OCI-LY7 (cell line): ENCODE data around the gene CORO1C. TPM values are rescaled to one million over a fixed set of nuclear protein-coding genes. Genes with fewer than 3 reads are reported as not detected.
"Not testable (repeated sequence)": the region's sequence is repeated elsewhere in the genome, so short reads cannot be mapped to it uniquely, and the experiment has no call there.

ENCODE experiments used
- BruUV-seq: library from RNA; stranded (reverse); fragments of 400-500 nt; replicated peaks from 2 replicates; lab custom pipeline; 2021; lab: Mats Ljungman, UMichigan
- CTCF ChIA-PET: fragments of 300-600 bp; sonication (Branson Sonifier 250); formaldehyde crosslinking; loops from one replicate; lab custom pipeline; 2022; ENCODE audit warnings: antibody characterized with exemption; ENCODE audit not compliant: unreplicated experiment; lab: Charles Lee
- POLR2A ChIA-PET: fragments of 300-600 bp; sonication (Branson Sonifier 250); formaldehyde crosslinking; loops from one replicate; lab custom pipeline; 2022; ENCODE audit warnings: antibody characterized with exemption; lab: Charles Lee
- DNase-seq: peaks from one replicate; pipeline ENCODE4 v3.0.0-alpha.2; 2015; ENCODE audit warnings: low spot score
- H2AFZ ChIP-seq: fragments of 200-600 bp; sonication (generic), shearing (Covaris generic); 2 replicates; pipeline ENCODE4 v1.6.1; 2014; ENCODE audit warnings: mild to moderate bottlenecking, antibody characterized with exemption, low read length, moderate library complexity
- H3K27ac ChIP-seq: fragments of 200-600 bp; sonication (generic); 2 replicates; pipeline ENCODE4 v1.5.1; 2014; ENCODE audit warnings: mixed run types, low read depth, mild to moderate bottlenecking, moderate library complexity, low read length, inconsistent platforms; ENCODE audit not compliant: poor library complexity, severe bottlenecking
- H3K36me3 ChIP-seq: fragments of 200-600 bp; sonication (generic); 2 replicates; pipeline ENCODE4 v1.6.1; 2014; ENCODE audit warnings: mild to moderate bottlenecking, antibody characterized with exemption, low read length, moderate library complexity, mixed read lengths; ENCODE audit not compliant: insufficient read depth
- H3K4me1 ChIP-seq: fragments of 200-600 bp; sonication (generic); 2 replicates; pipeline ENCODE4 v1.5.1; 2014; ENCODE audit warnings: mild to moderate bottlenecking, low read length; ENCODE audit not compliant: insufficient read depth, poor library complexity, severe bottlenecking
- H3K4me2 ChIP-seq: fragments of 200-600 bp; sonication (generic); 2 replicates; pipeline ENCODE4 v1.6.1; 2014; ENCODE audit warnings: mild to moderate bottlenecking, low read length
- H3K4me3 ChIP-seq: fragments of 200-600 bp; sonication (generic); 2 replicates; pipeline ENCODE4 v1.5.1; 2014; ENCODE audit warnings: mild to moderate bottlenecking, low read depth, low read length; ENCODE audit not compliant: poor library complexity, severe bottlenecking
- H3K79me2 ChIP-seq: fragments of 200-600 bp; sonication (generic); 2 replicates; pipeline ENCODE4 v1.6.1; 2016; ENCODE audit warnings: low read depth, mild to moderate bottlenecking, low read length, moderate library complexity, mixed read lengths; ENCODE audit not compliant: insufficient read depth
- H3K9me2 ChIP-seq: fragments of 200-600 bp; sonication (generic); 2 replicates; pipeline ENCODE4 v1.6.1; 2016; ENCODE audit warnings: mild to moderate bottlenecking, low read length, mixed read lengths; ENCODE audit not compliant: insufficient read depth
- H3K9me3 ChIP-seq: fragments of 200-600 bp; sonication (generic); 2 replicates; pipeline ENCODE4 v1.6.1; 2014; ENCODE audit warnings: mild to moderate bottlenecking, mixed run types, low read length, mixed read lengths
- H4K20me1 ChIP-seq: fragments of 200-600 bp; sonication (generic); 2 replicates; pipeline ENCODE4 v1.6.1; 2014; ENCODE audit warnings: mild to moderate bottlenecking, antibody characterized with exemption, low read length, moderate library complexity, mixed read lengths; ENCODE audit not compliant: insufficient read depth
- EZH2phosphoT487 ChIP-seq: fragments of 200-600 bp; sonication (generic); IDR thresholded peaks from 2 replicates; pipeline ENCODE4 v1.6.1; 2018; ENCODE audit warnings: low read depth, borderline replicate concordance, mild to moderate bottlenecking, mixed run types, antibody characterized with exemption, low read length, moderate library complexity, mixed read lengths
- intact Hi-C: fragments of 100-400 bp; cut with micrococcal nuclease; formaldehyde crosslinking; loops from one replicate; pipeline ENCODE4 v1.10.0; 2022; ENCODE audit not compliant: unreplicated experiment
- total RNA-seq, 2 experiments: library from RNA; depleted of rRNA in 1 of 2; stranded (reverse); fragments of >200 nt in 1 of 2; shearing (Covaris generic) in 1 of 2; gene quantifications; 2 replicates each; pipeline ENCODE4 v1.2.3, GENCODE V29; 2014 to 2022
- TF ChIP-seq, protein P1 (sequence below): fragments of 200-600 bp; sonication (generic); conservative IDR thresholded peaks from 2 replicates; pipeline ENCODE4 v1.5.1; 2014; ENCODE audit warnings: mild to moderate bottlenecking, antibody characterized with exemption, low read length, moderate library complexity, mixed read lengths

Gene CORO1C
- total RNA-seq, 2 experiments from 2014 or later, result 74.7 to 148 TPM

DNA sequence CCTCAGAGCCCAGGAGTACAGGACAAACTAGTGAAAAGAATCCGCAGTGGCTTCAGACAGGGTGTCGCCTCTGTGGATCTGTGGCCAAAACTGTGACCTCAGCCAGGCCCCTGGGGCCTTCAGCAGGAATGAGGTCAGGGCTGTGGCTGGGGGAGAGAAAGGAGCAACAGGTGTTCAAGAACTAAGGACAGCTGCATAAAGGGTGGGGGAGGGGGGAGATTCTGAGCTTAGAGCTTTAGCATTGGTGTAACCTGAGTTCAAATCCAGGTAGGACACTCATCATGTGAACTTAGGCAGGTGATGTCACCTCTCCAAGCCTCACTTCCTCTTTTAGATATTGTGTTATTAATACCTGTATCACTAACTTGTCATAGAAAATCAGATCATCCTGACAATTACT, 40.9 kb upstream of the CORO1C start:
- Histone ChIP-seq H3K36me3 (no peaks in the 10 kb centered on the region), H3K4me1 (peaks cover 53% of the 10 kb centered on the region), H4K20me1 (no peaks in the 10 kb centered on the region), H3K79me2 (no peaks in the 10 kb centered on the region), H3K4me3 (no peak overlapping the region), H2AFZ (no peak overlapping the region), H3K9me3 (no peaks in the 10 kb centered on the region), H3K4me2 (peak overlapping the region; percentile 56), H3K27ac (no peak overlapping the region), H3K9me2 (no peaks in the 10 kb centered on the region)
- intact Hi-C loops, result no loop called here
- BruUV-seq, result no TSS peak
- POLR2A ChIA-PET, result interaction anchor here (0.6 to 1.6 kb wide), 3 partner anchors 20 to 108 kb away, joined by 3 to 4 read pairs (median 3); no protein-coding TSS in a partner anchor
- TF ChIP-seq, protein P1, sequence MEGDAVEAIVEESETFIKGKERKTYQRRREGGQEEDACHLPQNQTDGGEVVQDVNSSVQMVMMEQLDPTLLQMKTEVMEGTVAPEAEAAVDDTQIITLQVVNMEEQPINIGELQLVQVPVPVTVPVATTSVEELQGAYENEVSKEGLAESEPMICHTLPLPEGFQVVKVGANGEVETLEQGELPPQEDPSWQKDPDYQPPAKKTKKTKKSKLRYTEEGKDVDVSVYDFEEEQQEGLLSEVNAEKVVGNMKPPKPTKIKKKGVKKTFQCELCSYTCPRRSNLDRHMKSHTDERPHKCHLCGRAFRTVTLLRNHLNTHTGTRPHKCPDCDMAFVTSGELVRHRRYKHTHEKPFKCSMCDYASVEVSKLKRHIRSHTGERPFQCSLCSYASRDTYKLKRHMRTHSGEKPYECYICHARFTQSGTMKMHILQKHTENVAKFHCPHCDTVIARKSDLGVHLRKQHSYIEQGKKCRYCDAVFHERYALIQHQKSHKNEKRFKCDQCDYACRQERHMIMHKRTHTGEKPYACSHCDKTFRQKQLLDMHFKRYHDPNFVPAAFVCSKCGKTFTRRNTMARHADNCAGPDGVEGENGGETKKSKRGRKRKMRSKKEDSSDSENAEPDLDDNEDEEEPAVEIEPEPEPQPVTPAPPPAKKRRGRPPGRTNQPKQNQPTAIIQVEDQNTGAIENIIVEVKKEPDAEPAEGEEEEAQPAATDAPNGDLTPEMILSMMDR, result no peak
- TF ChIP-seq EZH2phosphoT487, result no peak
- CTCF ChIA-PET, result interaction anchor here (0.5 kb wide), 1 partner anchor 134 kb away, joined by 3 read pairs; no protein-coding TSS in a partner anchor
- peak; percentile 76 for DNase-seq

DNA sequence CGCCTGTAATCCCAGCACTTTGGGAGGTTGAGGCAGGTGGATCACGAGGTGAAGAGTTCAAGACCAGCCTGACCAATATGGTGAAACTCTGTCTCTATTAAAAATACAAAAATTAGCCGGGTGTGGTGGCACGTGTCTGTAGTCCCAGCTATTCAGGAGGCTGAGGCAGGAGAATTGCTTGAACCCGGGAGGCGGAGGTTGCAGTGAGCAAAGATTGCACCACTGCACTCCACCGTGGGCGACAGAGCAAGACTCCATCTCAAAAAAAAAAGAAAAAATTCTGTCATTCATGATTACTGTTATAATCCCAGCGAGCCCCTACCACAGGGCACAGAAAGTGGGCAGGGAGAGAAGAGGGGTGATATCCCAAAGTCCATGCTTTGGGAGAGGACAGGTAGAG, 40.5 kb upstream of the CORO1C start:
- POLR2A ChIA-PET, result interaction anchor here (0.6 to 1.6 kb wide), 4 partner anchors 17 to 108 kb away, joined by 3 to 4 read pairs (median 3); no protein-coding TSS in a partner anchor
- H4K20me1 ChIP-seq, H3K9me3 ChIP-seq, DNase-seq, H3K4me3 ChIP-seq, BruUV-seq, intact Hi-C loops, H3K9me2 ChIP-seq, H3K79me2 ChIP-seq, H2AFZ ChIP-seq, H3K36me3 ChIP-seq, H3K27ac ChIP-seq, CTCF ChIA-PET: not testable (repeated sequence)
- H3K4me2 ChIP-seq, result peak overlapping the region; percentile 56
- peaks cover 49% of the 10 kb centered on the region for H3K4me1 ChIP-seq

- no peaks in the 10 kb centered on the region for H3K9me3 ChIP-seq
- intact Hi-C loops, result no loop called here
- peaks cover 48% of the 10 kb centered on the region for H3K4me1 ChIP-seq
- no peaks in the 10 kb centered on the region for H3K36me3 ChIP-seq
- no peak overlapping the region for H3K27ac ChIP-seq
- H2AFZ ChIP-seq, result no peak overlapping the region
- no peaks in the 10 kb centered on the region for H4K20me1 ChIP-seq
- no peaks in the 10 kb centered on the region for H3K79me2 ChIP-seq
- H3K4me2 ChIP-seq, result no peak overlapping the region
- BruUV-seq, result no TSS peak
- H3K4me3 ChIP-seq, result no peak overlapping the region
- no peaks in the 10 kb centered on the region for H3K9me2 ChIP-seq
- ChIA-PET CTCF (no interaction called here), POLR2A (interaction anchor here (0.9 kb wide), 1 partner anchor 13 kb away, joined by 3 read pairs; no protein-coding TSS in a partner anchor)
- DNase-seq, result no peak
- TF ChIP-seq, protein P1, result no peak
- TF ChIP-seq EZH2phosphoT487, result no peak
These were observed 39.6 kb upstream of the CORO1C start for GRCh38 chr12:108770963-108771362.
